GM12801 (cell line): ENCODE data around the gene TMEM63B.

ENCODE experiments used
- CTCF ChIP-seq: IDR thresholded peaks from one replicate; pipeline ENCODE4 v1.5.1; 2011; ENCODE audit warnings: control low read depth; ENCODE audit not compliant: insufficient read length; ENCODE audit errors: extremely low read depth

Gene TMEM63B

DNA sequence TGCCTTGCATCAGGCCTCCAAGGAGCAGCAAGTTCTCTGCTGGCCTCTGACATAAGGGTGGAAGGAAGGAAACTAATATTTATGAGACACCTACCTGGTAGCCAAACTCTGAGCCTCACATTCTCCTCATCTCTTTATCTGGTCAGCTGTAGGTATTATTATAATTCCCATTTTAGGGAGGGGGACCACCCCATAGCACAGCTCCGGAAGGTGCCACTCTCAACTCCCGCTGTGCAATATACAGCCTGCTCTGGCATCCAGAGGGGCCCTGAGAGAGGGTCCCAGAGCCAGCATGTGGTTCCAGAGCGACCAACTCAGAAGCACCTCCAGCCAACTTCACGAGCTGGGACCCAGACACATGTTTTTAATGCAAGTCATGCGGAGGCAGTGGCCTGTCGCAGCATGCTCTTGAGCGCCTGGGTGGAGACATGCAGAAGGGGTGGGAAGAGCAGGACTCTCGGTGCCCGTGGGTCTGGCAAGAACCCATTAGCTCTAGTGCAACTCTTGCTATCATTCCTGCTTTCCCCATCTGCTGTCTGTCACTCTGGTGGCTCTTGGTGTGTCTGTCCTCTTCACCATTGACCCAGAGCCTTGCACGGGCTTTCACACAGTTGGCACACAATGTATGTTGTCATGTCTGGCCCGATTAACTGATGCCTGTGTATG lies 74.4 kb downstream of the TMEM63B start:
- TF ChIP-seq CTCF, result no peak

DNA sequence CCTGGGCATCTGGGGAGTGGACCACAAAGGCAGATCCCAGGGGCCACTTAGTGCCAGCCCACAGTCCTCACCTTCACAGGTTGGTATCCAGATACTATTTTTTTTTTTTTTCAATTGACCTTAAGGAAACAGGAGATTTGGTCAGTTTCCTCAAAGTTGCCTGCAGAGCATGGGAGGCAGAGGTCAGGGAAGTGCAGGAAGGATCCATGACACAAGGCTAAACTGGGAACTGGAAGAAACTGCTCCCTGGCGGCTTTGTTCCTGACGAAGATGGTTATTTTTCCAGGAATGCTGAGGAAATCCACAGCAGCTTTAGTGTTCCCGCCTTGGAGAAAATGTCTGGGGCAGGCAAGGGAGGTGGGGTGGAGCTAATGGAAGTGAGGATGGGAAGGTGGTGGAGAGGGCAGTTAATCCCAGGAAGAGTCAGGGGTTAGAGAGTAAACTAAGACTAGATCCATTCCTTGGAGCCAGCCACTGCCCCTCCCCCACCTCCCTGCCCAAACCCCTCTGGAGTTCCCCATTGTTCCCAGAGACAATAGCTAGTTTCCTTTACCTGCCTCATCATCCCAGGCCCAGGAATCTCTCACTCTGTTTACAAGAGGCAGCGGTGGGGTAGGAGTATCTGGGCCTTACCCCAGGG lies 75.1 kb downstream of the TMEM63B start:
- no peak for TF ChIP-seq CTCF

- no peak for TF ChIP-seq CTCF
These were observed 75.8 kb downstream of the TMEM63B start for GRCh38 chr6:44202972-44203750.

- TF ChIP-seq CTCF, result no peak
These were observed 76.6 kb downstream of the TMEM63B start for GRCh38 chr6:44203955-44204354.
